WTC11 (cell line): ENCODE measurements around the gene CHMP1B. TPM values are rescaled to one million over a fixed set of nuclear protein-coding genes. Genes with fewer than 3 reads are reported as not detected.

Source experiments
- ATAC-seq: fragments of 200-7000 bp; cut with Tn5 transposase; 2 replicates; pipeline ENCODE4 v1.10.0; 2021; ENCODE audit warnings: mild to moderate bottlenecking, moderate library complexity
- CTCF ChIA-PET: fragments of 300-600 bp; sonication (Branson Sonifier 250); formaldehyde crosslinking; loops from one replicate; lab custom pipeline; 2021; ENCODE audit warnings: antibody characterized with exemption; lab: Charles Lee
- POLR2A ChIA-PET: fragments of 350-600 bp; sonication (Branson Sonifier 250); formaldehyde crosslinking; loops from one replicate; lab custom pipeline; 2021; ENCODE audit warnings: antibody characterized with exemption; lab: Charles Lee
- DNase-seq: peaks from one replicate; pipeline ENCODE4 v3.0.0; 2021; ENCODE audit warnings: low spot score
- H3K27ac Mint-ChIP-seq: 2 replicates; pipeline ENCODE4 v1.8.0; 2021; ENCODE audit warnings: mixed read lengths
- H3K27me3 Mint-ChIP-seq: 2 replicates; pipeline ENCODE4 v1.8.0; 2021; ENCODE audit warnings: low read depth, mild to moderate bottlenecking, moderate library complexity, mixed read lengths
- H3K36me3 Mint-ChIP-seq: 2 replicates; pipeline ENCODE4 v1.8.0; 2021; ENCODE audit warnings: mixed read lengths
- H3K4me1 Mint-ChIP-seq: 2 replicates; pipeline ENCODE4 v1.8.0; 2022; ENCODE audit warnings: mixed read lengths
- H3K4me3 Mint-ChIP-seq: 2 replicates; pipeline ENCODE4 v1.8.0; 2021; ENCODE audit warnings: mild to moderate bottlenecking, moderate library complexity, mixed read lengths
- H3K9me3 Mint-ChIP-seq: 2 replicates; pipeline ENCODE4 v1.8.0; 2021; ENCODE audit warnings: mixed read lengths
- ELF4 ChIP-seq: sonication (generic); formaldehyde crosslinking; IDR thresholded peaks from 2 replicates; pipeline ENCODE4 v1.8.1; 2022; ENCODE audit warnings: low read depth, mild to moderate bottlenecking, moderate library complexity, missing genetic modification reagents
- TEAD1 ChIP-seq: sonication (generic); formaldehyde crosslinking; IDR thresholded peaks from 2 replicates; pipeline ENCODE4 v1.8.0; 2022; ENCODE audit warnings: mild to moderate bottlenecking, missing genetic modification reagents
- ZNF416 ChIP-seq: fragments of 250-450 bp; sonication (Bioruptor Pico); IDR thresholded peaks from 2 replicates; pipeline ENCODE4 v1.9.0; 2021; ENCODE audit warnings: mild to moderate bottlenecking, inconsistent platforms
- total RNA-seq: library from RNA; stranded (reverse); gene quantifications from 3 replicates; pipeline ENCODE4 v1.2.3, GENCODE V29; 2021
- TF ChIP-seq, protein P1 (sequence below): sonication (generic); formaldehyde crosslinking; IDR thresholded peaks from 2 replicates; pipeline ENCODE4 v1.8.0; 2023; ENCODE audit warnings: mild to moderate bottlenecking, missing genetic modification reagents
- TF ChIP-seq, protein P2 (sequence below): sonication (generic); formaldehyde crosslinking; IDR thresholded peaks from 2 replicates; pipeline ENCODE4 v1.8.0; 2022; ENCODE audit warnings: mild to moderate bottlenecking, missing genetic modification reagents
- TF ChIP-seq, protein P3 (sequence below): sonication (generic); formaldehyde crosslinking; IDR thresholded peaks from 2 replicates; pipeline ENCODE4 v1.8.1; 2023; ENCODE audit warnings: mild to moderate bottlenecking, missing genetic modification reagents, moderate library complexity
- TF ChIP-seq, protein P4 (sequence below): fragments of 250-450 bp; sonication (Bioruptor Pico); IDR thresholded peaks from 2 replicates; pipeline ENCODE4 v1.9.0; 2021; ENCODE audit warnings: mild to moderate bottlenecking
- TF ChIP-seq, protein P5 (sequence below): fragments of 250-450 bp; sonication (Bioruptor Pico); IDR thresholded peaks from 2 replicates; pipeline ENCODE4 v1.9.0; 2021; ENCODE audit warnings: mild to moderate bottlenecking, borderline replicate concordance

CHMP1B gene
- total RNA-seq, 1 experiment from 2014 or later: 37.2 TPM

DNA sequence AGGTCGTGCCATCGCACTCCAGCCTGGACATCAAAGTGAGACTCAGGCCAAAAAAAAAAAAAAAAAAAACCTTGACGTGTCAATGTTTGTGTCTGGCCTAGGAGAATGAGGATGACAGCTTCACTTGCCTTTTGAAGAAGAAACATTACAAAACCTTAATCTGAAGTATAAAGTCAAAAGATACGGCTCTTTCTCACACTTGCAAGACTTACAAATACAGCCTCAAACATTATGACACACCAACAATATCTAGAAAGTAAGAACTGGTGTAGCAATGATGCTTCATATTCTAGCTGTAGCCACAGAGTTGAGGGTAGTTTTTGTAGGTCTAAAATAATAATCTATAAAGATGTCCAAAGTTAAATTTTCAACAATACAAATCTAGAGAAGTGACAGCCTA, 31.4 kb downstream of the CHMP1B start:
- Mint-ChIP-seq H3K4me3 (no peak overlapping the region), H3K4me1 (peaks cover 14% of the 10 kb centered on the region), H3K36me3 (peaks cover 40% of the 10 kb centered on the region), H3K27me3 (no peaks in the 10 kb centered on the region), H3K27ac (no peak overlapping the region), H3K9me3 (no peaks in the 10 kb centered on the region)
- ATAC-seq: no peak
- no peak for DNase-seq
- TF ChIP-seq, protein P1, sequence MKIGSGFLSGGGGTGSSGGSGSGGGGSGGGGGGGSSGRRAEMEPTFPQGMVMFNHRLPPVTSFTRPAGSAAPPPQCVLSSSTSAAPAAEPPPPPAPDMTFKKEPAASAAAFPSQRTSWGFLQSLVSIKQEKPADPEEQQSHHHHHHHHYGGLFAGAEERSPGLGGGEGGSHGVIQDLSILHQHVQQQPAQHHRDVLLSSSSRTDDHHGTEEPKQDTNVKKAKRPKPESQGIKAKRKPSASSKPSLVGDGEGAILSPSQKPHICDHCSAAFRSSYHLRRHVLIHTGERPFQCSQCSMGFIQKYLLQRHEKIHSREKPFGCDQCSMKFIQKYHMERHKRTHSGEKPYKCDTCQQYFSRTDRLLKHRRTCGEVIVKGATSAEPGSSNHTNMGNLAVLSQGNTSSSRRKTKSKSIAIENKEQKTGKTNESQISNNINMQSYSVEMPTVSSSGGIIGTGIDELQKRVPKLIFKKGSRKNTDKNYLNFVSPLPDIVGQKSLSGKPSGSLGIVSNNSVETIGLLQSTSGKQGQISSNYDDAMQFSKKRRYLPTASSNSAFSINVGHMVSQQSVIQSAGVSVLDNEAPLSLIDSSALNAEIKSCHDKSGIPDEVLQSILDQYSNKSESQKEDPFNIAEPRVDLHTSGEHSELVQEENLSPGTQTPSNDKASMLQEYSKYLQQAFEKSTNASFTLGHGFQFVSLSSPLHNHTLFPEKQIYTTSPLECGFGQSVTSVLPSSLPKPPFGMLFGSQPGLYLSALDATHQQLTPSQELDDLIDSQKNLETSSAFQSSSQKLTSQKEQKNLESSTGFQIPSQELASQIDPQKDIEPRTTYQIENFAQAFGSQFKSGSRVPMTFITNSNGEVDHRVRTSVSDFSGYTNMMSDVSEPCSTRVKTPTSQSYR (CRISPR knock-in tag): no peak
- TF ChIP-seq, protein P2, sequence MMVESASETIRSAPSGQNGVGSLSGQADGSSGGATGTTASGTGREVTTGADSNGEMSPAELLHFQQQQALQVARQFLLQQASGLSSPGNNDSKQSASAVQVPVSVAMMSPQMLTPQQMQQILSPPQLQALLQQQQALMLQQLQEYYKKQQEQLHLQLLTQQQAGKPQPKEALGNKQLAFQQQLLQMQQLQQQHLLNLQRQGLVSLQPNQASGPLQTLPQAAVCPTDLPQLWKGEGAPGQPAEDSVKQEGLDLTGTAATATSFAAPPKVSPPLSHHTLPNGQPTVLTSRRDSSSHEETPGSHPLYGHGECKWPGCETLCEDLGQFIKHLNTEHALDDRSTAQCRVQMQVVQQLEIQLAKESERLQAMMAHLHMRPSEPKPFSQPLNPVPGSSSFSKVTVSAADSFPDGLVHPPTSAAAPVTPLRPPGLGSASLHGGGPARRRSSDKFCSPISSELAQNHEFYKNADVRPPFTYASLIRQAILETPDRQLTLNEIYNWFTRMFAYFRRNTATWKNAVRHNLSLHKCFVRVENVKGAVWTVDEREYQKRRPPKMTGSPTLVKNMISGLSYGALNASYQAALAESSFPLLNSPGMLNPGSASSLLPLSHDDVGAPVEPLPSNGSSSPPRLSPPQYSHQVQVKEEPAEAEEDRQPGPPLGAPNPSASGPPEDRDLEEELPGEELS (CRISPR knock-in tag): no peak
- TF ChIP-seq, protein P3, sequence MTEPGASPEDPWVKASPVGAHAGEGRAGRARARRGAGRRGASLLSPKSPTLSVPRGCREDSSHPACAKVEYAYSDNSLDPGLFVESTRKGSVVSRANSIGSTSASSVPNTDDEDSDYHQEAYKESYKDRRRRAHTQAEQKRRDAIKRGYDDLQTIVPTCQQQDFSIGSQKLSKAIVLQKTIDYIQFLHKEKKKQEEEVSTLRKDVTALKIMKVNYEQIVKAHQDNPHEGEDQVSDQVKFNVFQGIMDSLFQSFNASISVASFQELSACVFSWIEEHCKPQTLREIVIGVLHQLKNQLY (CRISPR knock-in tag): no peak
- TF ChIP-seq TEAD1 (CRISPR knock-in tag): no peak
- TF ChIP-seq, protein P4, sequence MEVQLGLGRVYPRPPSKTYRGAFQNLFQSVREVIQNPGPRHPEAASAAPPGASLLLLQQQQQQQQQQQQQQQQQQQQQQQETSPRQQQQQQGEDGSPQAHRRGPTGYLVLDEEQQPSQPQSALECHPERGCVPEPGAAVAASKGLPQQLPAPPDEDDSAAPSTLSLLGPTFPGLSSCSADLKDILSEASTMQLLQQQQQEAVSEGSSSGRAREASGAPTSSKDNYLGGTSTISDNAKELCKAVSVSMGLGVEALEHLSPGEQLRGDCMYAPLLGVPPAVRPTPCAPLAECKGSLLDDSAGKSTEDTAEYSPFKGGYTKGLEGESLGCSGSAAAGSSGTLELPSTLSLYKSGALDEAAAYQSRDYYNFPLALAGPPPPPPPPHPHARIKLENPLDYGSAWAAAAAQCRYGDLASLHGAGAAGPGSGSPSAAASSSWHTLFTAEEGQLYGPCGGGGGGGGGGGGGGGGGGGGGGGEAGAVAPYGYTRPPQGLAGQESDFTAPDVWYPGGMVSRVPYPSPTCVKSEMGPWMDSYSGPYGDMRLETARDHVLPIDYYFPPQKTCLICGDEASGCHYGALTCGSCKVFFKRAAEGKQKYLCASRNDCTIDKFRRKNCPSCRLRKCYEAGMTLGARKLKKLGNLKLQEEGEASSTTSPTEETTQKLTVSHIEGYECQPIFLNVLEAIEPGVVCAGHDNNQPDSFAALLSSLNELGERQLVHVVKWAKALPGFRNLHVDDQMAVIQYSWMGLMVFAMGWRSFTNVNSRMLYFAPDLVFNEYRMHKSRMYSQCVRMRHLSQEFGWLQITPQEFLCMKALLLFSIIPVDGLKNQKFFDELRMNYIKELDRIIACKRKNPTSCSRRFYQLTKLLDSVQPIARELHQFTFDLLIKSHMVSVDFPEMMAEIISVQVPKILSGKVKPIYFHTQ (CRISPR knock-in tag): no peak
- POLR2A ChIA-PET: no interaction called here
- CTCF ChIA-PET: no interaction called here

DNA sequence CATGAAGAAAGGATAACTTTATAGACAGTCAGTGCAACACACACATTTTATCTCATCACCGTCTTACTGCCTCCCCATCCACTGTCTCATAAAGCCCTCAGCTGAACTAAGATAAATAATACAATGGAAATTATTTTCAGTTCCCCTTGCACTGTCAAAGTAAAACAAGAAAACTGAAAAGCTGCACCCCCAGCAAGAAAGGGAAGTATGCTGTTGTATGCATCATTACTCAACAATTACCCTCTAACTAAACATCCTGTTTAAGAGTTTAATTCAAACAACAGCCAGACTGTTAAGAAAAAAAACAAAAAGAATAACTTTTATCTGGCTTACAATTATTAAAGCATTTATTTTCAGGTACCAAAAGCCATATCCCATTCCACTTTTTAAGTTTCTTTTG, 31.9 kb downstream of the CHMP1B start:
- TF ChIP-seq ZNF416 (CRISPR knock-in tag) (no peak), ELF4 (no peak)
- TF ChIP-seq, all 79 proteins: peak for 0
- Mint-ChIP-seq H3K4me1 (peaks cover 8% of the 10 kb centered on the region), H3K4me3 (no peak overlapping the region), H3K36me3 (peaks cover 40% of the 10 kb centered on the region), H3K27me3 (no peaks in the 10 kb centered on the region), H3K9me3 (no peaks in the 10 kb centered on the region), H3K27ac (no peak overlapping the region)
- ChIA-PET POLR2A (no interaction called here), CTCF (no interaction called here)
- no peak for DNase-seq
- no peak for ATAC-seq

DNA sequence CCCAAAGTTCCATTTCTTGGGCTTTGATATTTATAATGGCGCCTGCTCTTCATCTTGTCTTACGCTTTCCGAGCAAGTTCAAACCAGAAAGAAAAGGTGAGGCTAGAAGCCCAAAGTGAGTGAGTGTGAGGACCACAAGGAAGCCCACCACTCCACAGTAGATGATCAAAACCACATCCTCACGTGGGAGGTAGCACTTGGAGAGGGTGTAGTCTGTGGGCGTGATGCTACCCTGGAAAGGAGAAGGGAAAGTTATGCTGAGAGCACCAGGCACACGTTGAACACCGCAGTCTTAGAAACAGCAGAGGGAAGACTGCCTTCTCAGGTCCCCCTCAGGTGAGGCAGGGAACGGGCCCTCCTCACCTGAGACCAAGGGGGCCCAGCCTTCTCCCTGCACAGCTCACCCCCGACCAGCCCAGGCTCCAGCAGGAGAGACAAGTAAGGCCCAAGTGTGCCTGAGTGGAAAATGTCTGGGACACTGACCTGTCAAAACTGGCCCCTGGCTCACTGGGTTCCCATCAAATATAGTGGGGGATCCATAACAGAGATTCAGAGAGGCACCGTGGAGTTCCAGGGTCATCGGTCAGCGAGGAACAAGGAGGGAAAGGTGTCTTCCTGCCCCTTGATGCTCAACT, 33.3 kb downstream of the CHMP1B start:
- TF ChIP-seq, protein P5, sequence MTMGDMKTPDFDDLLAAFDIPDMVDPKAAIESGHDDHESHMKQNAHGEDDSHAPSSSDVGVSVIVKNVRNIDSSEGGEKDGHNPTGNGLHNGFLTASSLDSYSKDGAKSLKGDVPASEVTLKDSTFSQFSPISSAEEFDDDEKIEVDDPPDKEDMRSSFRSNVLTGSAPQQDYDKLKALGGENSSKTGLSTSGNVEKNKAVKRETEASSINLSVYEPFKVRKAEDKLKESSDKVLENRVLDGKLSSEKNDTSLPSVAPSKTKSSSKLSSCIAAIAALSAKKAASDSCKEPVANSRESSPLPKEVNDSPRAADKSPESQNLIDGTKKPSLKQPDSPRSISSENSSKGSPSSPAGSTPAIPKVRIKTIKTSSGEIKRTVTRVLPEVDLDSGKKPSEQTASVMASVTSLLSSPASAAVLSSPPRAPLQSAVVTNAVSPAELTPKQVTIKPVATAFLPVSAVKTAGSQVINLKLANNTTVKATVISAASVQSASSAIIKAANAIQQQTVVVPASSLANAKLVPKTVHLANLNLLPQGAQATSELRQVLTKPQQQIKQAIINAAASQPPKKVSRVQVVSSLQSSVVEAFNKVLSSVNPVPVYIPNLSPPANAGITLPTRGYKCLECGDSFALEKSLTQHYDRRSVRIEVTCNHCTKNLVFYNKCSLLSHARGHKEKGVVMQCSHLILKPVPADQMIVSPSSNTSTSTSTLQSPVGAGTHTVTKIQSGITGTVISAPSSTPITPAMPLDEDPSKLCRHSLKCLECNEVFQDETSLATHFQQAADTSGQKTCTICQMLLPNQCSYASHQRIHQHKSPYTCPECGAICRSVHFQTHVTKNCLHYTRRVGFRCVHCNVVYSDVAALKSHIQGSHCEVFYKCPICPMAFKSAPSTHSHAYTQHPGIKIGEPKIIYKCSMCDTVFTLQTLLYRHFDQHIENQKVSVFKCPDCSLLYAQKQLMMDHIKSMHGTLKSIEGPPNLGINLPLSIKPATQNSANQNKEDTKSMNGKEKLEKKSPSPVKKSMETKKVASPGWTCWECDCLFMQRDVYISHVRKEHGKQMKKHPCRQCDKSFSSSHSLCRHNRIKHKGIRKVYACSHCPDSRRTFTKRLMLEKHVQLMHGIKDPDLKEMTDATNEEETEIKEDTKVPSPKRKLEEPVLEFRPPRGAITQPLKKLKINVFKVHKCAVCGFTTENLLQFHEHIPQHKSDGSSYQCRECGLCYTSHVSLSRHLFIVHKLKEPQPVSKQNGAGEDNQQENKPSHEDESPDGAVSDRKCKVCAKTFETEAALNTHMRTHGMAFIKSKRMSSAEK (CRISPR knock-in tag): no peak
- CTCF ChIA-PET: interaction anchor here (1.3 to 1.4 kb wide), 2 partner anchors 11 to 155 kb away, joined by 4 read pairs; no protein-coding TSS in a partner anchor
- POLR2A ChIA-PET: no interaction called here
- Mint-ChIP-seq H3K9me3 (no peaks in the 10 kb centered on the region), H3K4me1 (peaks cover 7% of the 10 kb centered on the region), H3K27me3 (no peaks in the 10 kb centered on the region), H3K27ac (0 out of 2 replicates have a peak overlapping the region, but pooled peaks have one; percentile 75), H3K36me3 (peaks cover 42% of the 10 kb centered on the region), H3K4me3 (no peak overlapping the region)
- ATAC-seq (no peak), DNase-seq (no peak)
